ENCODE results near the gene SSUH2.
A peak's percentile ranks its signal among the peaks of the same experiment; 100 is the strongest.

The SSUH2 gene

DNA sequence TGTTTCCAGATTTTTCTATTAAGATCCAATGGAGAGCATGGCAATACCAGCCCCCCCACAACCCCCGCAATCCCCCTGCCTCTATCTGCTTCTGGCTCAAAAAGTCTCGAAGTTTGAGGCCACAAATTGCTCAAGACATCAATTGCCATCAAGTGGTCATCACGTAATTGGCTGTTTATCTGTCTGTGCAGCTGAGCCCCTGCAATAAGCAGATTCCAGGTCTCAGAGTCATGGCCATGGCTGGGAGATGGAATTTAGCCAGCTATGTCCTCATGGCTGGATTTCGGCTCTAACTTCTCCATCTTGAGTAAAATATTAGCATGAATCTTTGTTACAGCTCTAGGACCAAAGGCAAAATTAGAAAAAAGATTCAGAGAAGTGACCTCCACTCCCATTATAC lies 22.7 kb downstream of the SSUH2 start:
- TF ChIP-seq CTCF (IDR thresholded peaks at IDR 0.05; ENCODE audit: low read depth, low read length, missing control alignments), result no peak
- H3K27ac ChIP-seq, result peak overlapping the region; percentile 48

DNA sequence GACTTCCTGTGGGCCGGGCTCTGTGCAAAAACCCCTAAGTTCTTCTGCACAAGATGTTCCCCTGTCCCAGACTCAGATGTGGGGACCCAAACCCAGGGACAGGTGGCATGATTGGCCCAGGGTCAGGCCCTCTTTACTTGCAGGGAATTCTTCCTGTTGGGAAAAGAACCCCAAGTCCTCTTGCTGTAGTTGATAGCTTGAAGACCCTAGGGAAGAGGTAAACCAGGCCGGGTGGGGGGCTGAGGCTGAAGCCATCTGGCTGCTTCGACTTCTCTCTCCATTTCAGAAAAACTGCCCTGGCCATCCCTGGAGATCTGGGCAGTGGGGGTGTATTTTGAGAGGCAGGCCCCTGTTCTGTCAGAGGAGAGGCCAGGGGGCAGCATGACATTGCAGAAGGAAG lies 23.5 kb downstream of the SSUH2 start:
- Histone ChIP-seq H3K4me3 (ENCODE audit: low read depth, low read length) (no peak overlapping the region), H3K36me3 (replicated peaks) (no peaks in the 10 kb centered on the region), H3K27me3 (replicated peaks) (no peaks in the 10 kb centered on the region), H3K27ac (no peak overlapping the region)
- no peak for TF ChIP-seq CTCF (IDR thresholded peaks at IDR 0.05; ENCODE audit: low read depth, low read length, missing control alignments)
- no peak for DNase-seq
- in situ Hi-C loops (cut with HindIII; ENCODE audit: low pct_ligation_motif_present, low sequenced_read_pairs), result no loop called here

More for the DNA sequence above, 22.7 kb downstream of the SSUH2 start:
- in situ Hi-C loops (cut with HindIII; ENCODE audit: low pct_ligation_motif_present, low sequenced_read_pairs), result no loop called here
- H3K36me3 ChIP-seq (replicated peaks), result no peaks in the 10 kb centered on the region
- DNase-seq, result peak; percentile 83
- H3K27me3 ChIP-seq (replicated peaks), result no peaks in the 10 kb centered on the region
- H3K4me3 ChIP-seq (ENCODE audit: low read depth, low read length), result no peak overlapping the region

- Histone ChIP-seq H3K27me3 (replicated peaks) (no peaks in the 10 kb centered on the region), H3K27ac (no peak overlapping the region), H3K4me3 (ENCODE audit: low read depth, low read length) (no peak overlapping the region), H3K36me3 (replicated peaks) (no peaks in the 10 kb centered on the region)
- DNase-seq, result peak; percentile 52
- in situ Hi-C loops (cut with HindIII; ENCODE audit: low pct_ligation_motif_present, low sequenced_read_pairs), result no loop called here
- TF ChIP-seq CTCF (IDR thresholded peaks at IDR 0.05; ENCODE audit: low read depth, low read length, missing control alignments), result no peak
Measured at GRCh38 chr3:8619548-8619947, 25.1 kb downstream of the SSUH2 start.

GRCh38 chr3:8618950-8619349 lies 25.6 kb downstream of the SSUH2 start:
- no peak for DNase-seq
- H3K36me3 ChIP-seq (replicated peaks), result no peaks in the 10 kb centered on the region
- H3K27ac ChIP-seq, result no peak overlapping the region
- in situ Hi-C loops (cut with HindIII; ENCODE audit: low pct_ligation_motif_present, low sequenced_read_pairs), result no loop called here
- no peaks in the 10 kb centered on the region for H3K27me3 ChIP-seq (replicated peaks)
- no peak overlapping the region for H3K4me3 ChIP-seq (ENCODE audit: low read depth, low read length)
- no peak for TF ChIP-seq CTCF (IDR thresholded peaks at IDR 0.05; ENCODE audit: low read depth, low read length, missing control alignments)

DNA sequence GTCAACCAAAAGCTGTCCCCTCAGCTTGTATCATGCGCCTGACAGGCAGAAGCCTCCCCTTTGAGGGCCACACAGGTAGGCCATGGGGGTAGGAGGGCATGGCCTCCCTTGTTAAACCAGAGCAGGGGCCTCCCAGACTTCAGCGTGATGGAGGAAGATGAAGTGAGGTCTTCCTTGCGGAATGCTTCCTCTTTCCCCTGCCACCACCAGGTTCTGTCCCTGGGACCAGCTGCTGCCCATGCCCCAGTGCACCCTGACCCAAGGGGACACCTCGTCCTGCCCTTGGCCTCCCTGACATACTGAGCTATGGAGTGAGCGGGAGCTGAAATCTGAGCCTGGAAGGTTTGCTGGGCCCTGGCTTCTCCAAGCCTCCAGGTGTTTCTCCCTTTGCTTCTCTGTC lies 26.7 kb downstream of the SSUH2 start:
- Histone ChIP-seq H3K36me3 (replicated peaks) (no peaks in the 10 kb centered on the region), H3K27ac (no peak overlapping the region), H3K4me3 (ENCODE audit: low read depth, low read length) (no peak overlapping the region), H3K27me3 (replicated peaks) (no peaks in the 10 kb centered on the region)
- no peak for TF ChIP-seq CTCF (IDR thresholded peaks at IDR 0.05; ENCODE audit: low read depth, low read length, missing control alignments)
- in situ Hi-C loops (cut with HindIII; ENCODE audit: low pct_ligation_motif_present, low sequenced_read_pairs), result no loop called here
- no peak for DNase-seq

DNA sequence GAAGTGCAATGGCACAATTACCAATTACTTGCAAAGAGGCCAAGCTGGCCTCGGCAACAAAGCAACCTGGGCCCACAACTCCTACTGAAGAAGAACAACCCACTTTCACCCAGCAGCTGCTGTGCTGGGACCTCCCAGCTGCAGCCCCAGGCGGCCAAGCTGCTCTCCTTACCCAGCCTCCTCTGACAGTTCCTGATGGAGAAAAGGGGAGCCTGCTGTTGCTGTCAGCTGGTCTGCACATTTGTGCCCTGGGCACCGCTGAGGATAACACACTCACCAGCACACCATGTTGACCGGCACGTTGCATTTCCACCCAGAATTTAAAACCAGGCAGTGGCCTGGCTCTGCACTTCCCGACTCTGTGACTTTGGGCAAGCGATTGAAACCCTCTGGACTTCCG lies 33.6 kb downstream of the SSUH2 start:
- in situ Hi-C loops (cut with HindIII; ENCODE audit: low pct_ligation_motif_present, low sequenced_read_pairs), result no loop called here
- Histone ChIP-seq H3K36me3 (replicated peaks) (no peaks in the 10 kb centered on the region), H3K4me3 (ENCODE audit: low read depth, low read length) (no peak overlapping the region), H3K27me3 (replicated peaks) (no peaks in the 10 kb centered on the region), H3K27ac (no peak overlapping the region)
- DNase-seq, result no peak
- TF ChIP-seq CTCF (IDR thresholded peaks at IDR 0.05; ENCODE audit: low read depth, low read length, missing control alignments), result no peak
